GM23338 (cell line): ENCODE measurements around the gene CLSTN1. TPM values are rescaled to one million over a fixed set of nuclear protein-coding genes. Genes with fewer than 3 reads are reported as not detected.

Experiments
- ATAC-seq: fragments of 200-7000 bp; cut with Tn5 transposase; 3 replicates; pipeline ENCODE4 v1.9.1; 2020
- DNase-seq: peaks from one replicate; pipeline ENCODE4 v3.0.0-alpha.2; 2015; ENCODE audit warnings: low spot score
- H2AFZ ChIP-seq: fragments of 200-600 bp; sonication (generic); 2 replicates; pipeline ENCODE4 v1.8.0; 2016; ENCODE audit warnings: antibody characterized with exemption, mild to moderate bottlenecking, moderate library complexity
- H3F3A ChIP-seq: fragments of 200-600 bp; sonication (generic); replicated peaks from 2 replicates; pipeline ENCODE4 v1.8.0; 2017; ENCODE audit warnings: antibody characterized with exemption, mixed run types, low read depth
- H3K27ac ChIP-seq: fragments of 200-600 bp; sonication (generic); 2 replicates; pipeline ENCODE4 v1.6.1; 2016; ENCODE audit warnings: low read depth
- H3K27me3 ChIP-seq: fragments of 200-600 bp; sonication (generic); 2 replicates; pipeline ENCODE4 v1.8.0; 2016; ENCODE audit warnings: mild to moderate bottlenecking, mixed run types, moderate library complexity; ENCODE audit not compliant: insufficient read depth
- H3K36me3 ChIP-seq: fragments of 200-600 bp; sonication (generic); 2 replicates; pipeline ENCODE4 v1.8.0; 2016; ENCODE audit warnings: mild to moderate bottlenecking; ENCODE audit not compliant: insufficient read depth
- H3K4me1 ChIP-seq: fragments of 200-600 bp; sonication (generic); 2 replicates; pipeline ENCODE4 v1.8.0; 2016; ENCODE audit warnings: mild to moderate bottlenecking, moderate library complexity; ENCODE audit not compliant: insufficient read depth
- H3K4me2 ChIP-seq: fragments of 200-600 bp; sonication (generic); 2 replicates; pipeline ENCODE4 v1.7.1; 2017; ENCODE audit warnings: mixed run types
- H3K4me3 ChIP-seq: fragments of 200-600 bp; sonication (generic); 2 replicates; pipeline ENCODE4 v1.6.1; 2016; ENCODE audit warnings: mixed run types
- H3K79me2 ChIP-seq: fragments of 200-600 bp; sonication (generic); replicated peaks from 2 replicates; pipeline ENCODE4 v1.8.0; 2017; ENCODE audit warnings: mild to moderate bottlenecking; ENCODE audit not compliant: insufficient read depth
- H3K9me2 ChIP-seq: fragments of 200-600 bp; sonication (generic); 2 replicates; pipeline ENCODE4 v1.8.0; 2017; ENCODE audit not compliant: insufficient read depth
- H4K20me1 ChIP-seq: fragments of 200-600 bp; sonication (generic); replicated peaks from 2 replicates; pipeline ENCODE4 v1.8.0; 2017; ENCODE audit warnings: mild to moderate bottlenecking; ENCODE audit not compliant: insufficient read depth
- H3K27ac Mint-ChIP-seq: 2 replicates; pipeline ENCODE4 v1.8.0; 2020; ENCODE audit warnings: inconsistent platforms, mild to moderate bottlenecking, moderate library complexity, mixed read lengths
- H3K27me3 Mint-ChIP-seq: 3 replicates; pipeline ENCODE4 v1.8.0; 2022; ENCODE audit warnings: low read depth, mild to moderate bottlenecking, moderate library complexity, mixed read lengths, inconsistent platforms; ENCODE audit not compliant: insufficient read depth, poor library complexity
- H3K36me3 Mint-ChIP-seq: 3 replicates; pipeline ENCODE4 v1.8.0; 2021; ENCODE audit warnings: low read depth, mild to moderate bottlenecking, inconsistent platforms, moderate library complexity, mixed read lengths
- H3K4me1 Mint-ChIP-seq: 3 replicates; pipeline ENCODE4 v1.8.0; 2020; ENCODE audit warnings: mild to moderate bottlenecking, inconsistent platforms, mixed read lengths
- H3K4me3 Mint-ChIP-seq: 3 replicates; pipeline ENCODE4 v1.8.0; 2021; ENCODE audit warnings: moderate library complexity, mild to moderate bottlenecking, inconsistent platforms, mixed read lengths
- H3K9me3 Mint-ChIP-seq: 3 replicates; pipeline ENCODE4 v1.8.0; 2020; ENCODE audit warnings: moderate library complexity, mild to moderate bottlenecking, inconsistent platforms, mixed read lengths
- CREB1 ChIP-seq: fragments of 250-450 bp; sonication (Bioruptor Pico); IDR thresholded peaks from 2 replicates; pipeline ENCODE4 v1.5.0; 2020; ENCODE audit warnings: low read depth, mild to moderate bottlenecking, moderate library complexity
- CTCF ChIP-seq, 2 experiments: fragments of 200-600 bp in 1 of 2; sonication (generic) in 1 of 2; conservative IDR thresholded peaks; 2 replicates each; pipeline versions ENCODE4 v1.5.1 to v1.6.1; 2016 to 2017; ENCODE audit warnings: antibody characterized with exemption in 2 of 2, low read depth in 2 of 2, mild to moderate bottlenecking in 2 of 2, moderate library complexity in 1 of 2
- ETS1 ChIP-seq: IDR thresholded peaks from 2 replicates; pipeline ENCODE4 v1.6.1; 2016; ENCODE audit warnings: antibody characterized with exemption
- EZH2 ChIP-seq: fragments of 200-600 bp; sonication (generic); IDR thresholded peaks from one replicate; pipeline ENCODE4 v1.8.0; 2017; ENCODE audit warnings: antibody characterized with exemption, mild to moderate bottlenecking, low read depth; ENCODE audit not compliant: unreplicated experiment
- EZH2phosphoT487 ChIP-seq: fragments of 200-600 bp; sonication (generic); IDR thresholded peaks from one replicate; pipeline ENCODE4 v1.8.1; 2018; ENCODE audit warnings: antibody characterized with exemption; ENCODE audit not compliant: unreplicated experiment
- JUNB ChIP-seq: IDR thresholded peaks from one replicate; pipeline ENCODE4 v1.6.1; 2016; ENCODE audit warnings: antibody characterized with exemption; ENCODE audit not compliant: unreplicated experiment
- NANOG ChIP-seq: IDR thresholded peaks from 2 replicates; pipeline ENCODE4 v1.6.1; 2016; ENCODE audit warnings: antibody characterized with exemption, borderline replicate concordance
- POLR2AphosphoS5 ChIP-seq: IDR thresholded peaks from 2 replicates; pipeline ENCODE4 v1.6.1; 2016; ENCODE audit warnings: antibody characterized with exemption, low read depth
- REST ChIP-seq: IDR thresholded peaks from one replicate; pipeline ENCODE4 v1.6.1; 2018; ENCODE audit warnings: antibody characterized with exemption; ENCODE audit not compliant: unreplicated experiment
- STAT1 ChIP-seq: IDR thresholded peaks from one replicate; pipeline ENCODE4 v1.6.1; 2016; ENCODE audit warnings: antibody characterized with exemption; ENCODE audit not compliant: unreplicated experiment
- ZNF114 ChIP-seq: fragments of 250-450 bp; sonication (Bioruptor Pico); IDR thresholded peaks from 2 replicates; pipeline ENCODE4 v1.5.0; 2020; ENCODE audit warnings: mild to moderate bottlenecking, moderate library complexity
- ZNF331 ChIP-seq: fragments of 250-450 bp; sonication (Bioruptor Pico); IDR thresholded peaks from 2 replicates; pipeline ENCODE4 v1.5.0; 2020; ENCODE audit warnings: low read depth, mild to moderate bottlenecking, moderate library complexity
- polyA plus RNA-seq: library from polyadenylated mRNA; unstranded; fragments of >200 nt; fragmentation: Nextera tagmentation; extraction: Ambion mirVana; gene quantifications from 2 replicates; pipeline ENCODE4 v1.2.1, GENCODE V29; 2016
- total RNA-seq: library from RNA; depleted of rRNA; stranded (reverse); fragments of >200 nt; shearing (Covaris generic); gene quantifications from 2 replicates; pipeline ENCODE4 v1.2.3, GENCODE V29; 2014
- TF ChIP-seq, protein P1 (sequence below): fragments of 250-450 bp; sonication (Bioruptor Pico); IDR thresholded peaks from 2 replicates; pipeline ENCODE4 v1.5.0; 2020; ENCODE audit warnings: mild to moderate bottlenecking, moderate library complexity

The CLSTN1 gene
- total and polyA plus RNA-seq, 2 experiments from 2014 or later: 38.5 to 66.2 TPM

DNA sequence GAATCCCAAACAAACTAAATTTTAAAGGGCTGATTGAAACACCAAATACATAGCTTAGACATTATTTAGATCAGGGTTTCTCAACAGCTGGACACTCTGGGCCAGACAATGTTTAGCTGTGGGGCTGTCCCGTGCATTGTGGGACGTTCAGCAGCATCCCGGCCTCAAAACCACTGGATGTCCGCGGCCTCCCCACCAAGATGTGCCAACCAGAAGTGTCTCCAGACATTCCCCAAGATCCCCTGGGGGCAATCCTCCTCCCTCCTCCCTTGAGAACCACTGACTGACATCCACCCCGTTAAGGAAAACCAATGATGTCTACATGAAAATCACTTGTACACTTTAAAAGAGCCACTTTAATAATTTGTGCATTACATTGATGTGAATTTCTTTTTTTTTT is 38.4 kb downstream of the CLSTN1 start:
- no peak overlapping the region for H3K4me3 Mint-ChIP-seq
- ATAC-seq: peak; percentile 16; the same call in 1 of the 3 replicates
- no peaks in the 10 kb centered on the region for H3K9me3 Mint-ChIP-seq
- H3K36me3 Mint-ChIP-seq: 0 out of 3 replicates have a peak, but pooled peaks cover 8% of the 10 kb centered on the region
- Histone ChIP-seq H3K27me3 (no peaks in the 10 kb centered on the region), H3K79me2 (peaks cover 80% of the 10 kb centered on the region), H3K27ac (no peak overlapping the region), H3K4me2 (no peak overlapping the region), H3F3A (no peaks in the 10 kb centered on the region; the same call in 1 of the 2 replicates), H3K36me3 (no peaks in the 10 kb centered on the region), H4K20me1 (peaks cover 20% of the 10 kb centered on the region), H3K4me3 (no peak overlapping the region), H3K9me2 (no peaks in the 10 kb centered on the region), H3K4me1 (peaks cover 12% of the 10 kb centered on the region), H2AFZ (no peak overlapping the region)
- peaks cover 4% of the 10 kb centered on the region for H3K27me3 Mint-ChIP-seq
- no peak for TF ChIP-seq POLR2AphosphoS5
- no peak for TF ChIP-seq STAT1
- TF ChIP-seq, protein P1, sequence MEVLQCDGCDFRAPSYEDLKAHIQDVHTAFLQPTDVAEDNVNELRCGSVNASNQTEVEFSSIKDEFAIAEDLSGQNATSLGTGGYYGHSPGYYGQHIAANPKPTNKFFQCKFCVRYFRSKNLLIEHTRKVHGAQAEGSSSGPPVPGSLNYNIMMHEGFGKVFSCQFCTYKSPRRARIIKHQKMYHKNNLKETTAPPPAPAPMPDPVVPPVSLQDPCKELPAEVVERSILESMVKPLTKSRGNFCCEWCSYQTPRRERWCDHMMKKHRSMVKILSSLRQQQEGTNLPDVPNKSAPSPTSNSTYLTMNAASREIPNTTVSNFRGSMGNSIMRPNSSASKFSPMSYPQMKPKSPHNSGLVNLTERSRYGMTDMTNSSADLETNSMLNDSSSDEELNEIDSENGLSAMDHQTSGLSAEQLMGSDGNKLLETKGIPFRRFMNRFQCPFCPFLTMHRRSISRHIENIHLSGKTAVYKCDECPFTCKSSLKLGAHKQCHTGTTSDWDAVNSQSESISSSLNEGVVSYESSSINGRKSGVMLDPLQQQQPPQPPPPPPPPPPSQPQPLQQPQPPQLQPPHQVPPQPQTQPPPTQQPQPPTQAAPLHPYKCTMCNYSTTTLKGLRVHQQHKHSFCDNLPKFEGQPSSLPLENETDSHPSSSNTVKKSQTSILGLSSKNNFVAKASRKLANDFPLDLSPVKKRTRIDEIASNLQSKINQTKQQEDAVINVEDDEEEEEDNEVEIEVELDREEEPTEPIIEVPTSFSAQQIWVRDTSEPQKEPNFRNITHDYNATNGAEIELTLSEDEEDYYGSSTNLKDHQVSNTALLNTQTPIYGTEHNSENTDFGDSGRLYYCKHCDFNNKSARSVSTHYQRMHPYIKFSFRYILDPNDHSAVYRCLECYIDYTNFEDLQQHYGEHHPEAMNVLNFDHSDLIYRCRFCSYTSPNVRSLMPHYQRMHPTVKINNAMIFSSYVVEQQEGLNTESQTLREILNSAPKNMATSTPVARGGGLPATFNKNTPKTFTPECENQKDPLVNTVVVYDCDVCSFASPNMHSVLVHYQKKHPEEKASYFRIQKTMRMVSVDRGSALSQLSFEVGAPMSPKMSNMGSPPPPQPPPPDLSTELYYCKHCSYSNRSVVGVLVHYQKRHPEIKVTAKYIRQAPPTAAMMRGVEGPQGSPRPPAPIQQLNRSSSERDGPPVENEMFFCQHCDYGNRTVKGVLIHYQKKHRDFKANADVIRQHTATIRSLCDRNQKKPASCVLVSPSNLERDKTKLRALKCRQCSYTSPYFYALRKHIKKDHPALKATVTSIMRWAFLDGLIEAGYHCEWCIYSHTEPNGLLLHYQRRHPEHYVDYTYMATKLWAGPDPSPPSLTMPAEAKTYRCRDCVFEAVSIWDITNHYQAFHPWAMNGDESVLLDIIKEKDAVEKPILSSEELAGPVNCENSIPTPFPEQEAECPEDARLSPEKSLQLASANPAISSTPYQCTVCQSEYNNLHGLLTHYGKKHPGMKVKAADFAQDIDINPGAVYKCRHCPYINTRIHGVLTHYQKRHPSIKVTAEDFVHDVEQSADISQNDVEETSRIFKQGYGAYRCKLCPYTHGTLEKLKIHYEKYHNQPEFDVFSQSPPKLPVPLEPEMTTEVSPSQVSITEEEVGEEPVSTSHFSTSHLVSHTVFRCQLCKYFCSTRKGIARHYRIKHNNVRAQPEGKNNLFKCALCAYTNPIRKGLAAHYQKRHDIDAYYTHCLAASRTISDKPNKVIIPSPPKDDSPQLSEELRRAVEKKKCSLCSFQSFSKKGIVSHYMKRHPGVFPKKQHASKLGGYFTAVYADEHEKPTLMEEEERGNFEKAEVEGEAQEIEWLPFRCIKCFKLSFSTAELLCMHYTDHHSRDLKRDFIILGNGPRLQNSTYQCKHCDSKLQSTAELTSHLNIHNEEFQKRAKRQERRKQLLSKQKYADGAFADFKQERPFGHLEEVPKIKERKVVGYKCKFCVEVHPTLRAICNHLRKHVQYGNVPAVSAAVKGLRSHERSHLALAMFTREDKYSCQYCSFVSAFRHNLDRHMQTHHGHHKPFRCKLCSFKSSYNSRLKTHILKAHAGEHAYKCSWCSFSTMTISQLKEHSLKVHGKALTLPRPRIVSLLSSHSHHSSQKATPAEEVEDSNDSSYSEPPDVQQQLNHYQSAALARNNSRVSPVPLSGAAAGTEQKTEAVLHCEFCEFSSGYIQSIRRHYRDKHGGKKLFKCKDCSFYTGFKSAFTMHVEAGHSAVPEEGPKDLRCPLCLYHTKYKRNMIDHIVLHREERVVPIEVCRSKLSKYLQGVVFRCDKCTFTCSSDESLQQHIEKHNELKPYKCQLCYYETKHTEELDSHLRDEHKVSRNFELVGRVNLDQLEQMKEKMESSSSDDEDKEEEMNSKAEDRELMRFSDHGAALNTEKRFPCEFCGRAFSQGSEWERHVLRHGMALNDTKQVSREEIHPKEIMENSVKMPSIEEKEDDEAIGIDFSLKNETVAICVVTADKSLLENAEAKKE (CRISPR knock-in tag): no peak
- no peak for TF ChIP-seq CTCF (conservative IDR thresholded peaks at IDR 0.05; ENCODE audit: low read depth in 2 of 2)
- no peak for TF ChIP-seq CREB1 (CRISPR knock-in tag)
- TF ChIP-seq JUNB: no peak
- TF ChIP-seq ZNF331: no peak
- no peak for TF ChIP-seq EZH2
- TF ChIP-seq ETS1: no peak
- no peak for TF ChIP-seq ZNF114 (CRISPR knock-in tag)
- TF ChIP-seq EZH2phosphoT487: no peak
- no peak for TF ChIP-seq REST
- no peak for TF ChIP-seq NANOG
- no peak overlapping the region for H3K27ac Mint-ChIP-seq
- H3K4me1 Mint-ChIP-seq: peaks cover 19% of the 10 kb centered on the region
- no peak for DNase-seq
